ENCODE results near the gene MRPL14. TPM values are rescaled to one million over a fixed set of nuclear protein-coding genes. Genes with fewer than 3 reads are reported as not detected.

MRPL14 gene
- total and polyA plus RNA-seq, 10 of the 15 experiments (the other 5 are each of a cell fraction or from before 2014, with no cell fraction given): 80.5 to 294 (median 122) TPM

- SMC1A ChIA-PET (ENCODE audit: uncharacterized antibody, unreplicated experiment): interaction anchor here (1.1 to 1.6 kb wide), 2 partner anchors 9 to 11 kb away, joined by 3 to 5 read pairs; no protein-coding TSS in a partner anchor
- in situ Hi-C loops (cut with MboI): no loop called here
- no TSS peak for BruUV-seq (replicated peaks)
Observed at GRCh38 chr6:44090465-44090864, 36.8 kb downstream of the MRPL14 start.

GRCh38 chr6:44088827-44089590 is 38.2 kb downstream of the MRPL14 start:
- CTCF ChIA-PET: interaction anchor here (0.9 to 3.3 kb wide), 3 partner anchors 10 to 11 kb away, joined by 3 to 15 read pairs (median 3); no protein-coding TSS in a partner anchor
- TF ChIP-seq PAX8 (IDR thresholded peaks at IDR 0.05) (no peak), RBBP5 (conservative IDR thresholded peaks at IDR 0.05) (no peak), YY1 (IDR thresholded peaks at IDR 0.05; ENCODE audit: low read depth, low read length) (no peak), REST (IDR thresholded peaks at IDR 0.05; ENCODE audit: low read depth, low read length) (no peak), HDGF (IDR thresholded peaks at IDR 0.05) (no peak), SREBF1 (IDR thresholded peaks at IDR 0.05; ENCODE audit: low read length) (no peak), TAF1 (IDR thresholded peaks at IDR 0.05; ENCODE audit: borderline replicate concordance, low read depth, low read length) (no peak), RCOR1 (conservative IDR thresholded peaks at IDR 0.05; ENCODE audit: low read depth, low read length) (no peak), IRF4 (IDR thresholded peaks at IDR 0.05; ENCODE audit: low read depth, low read length) (no peak), CHD2 (IDR thresholded peaks at IDR 0.05; ENCODE audit: borderline replicate concordance, low read depth, low read length) (no peak), ZNF207 (IDR thresholded peaks at IDR 0.05; ENCODE audit: borderline replicate concordance) (no peak)
- TF ChIP-seq, protein P1, sequence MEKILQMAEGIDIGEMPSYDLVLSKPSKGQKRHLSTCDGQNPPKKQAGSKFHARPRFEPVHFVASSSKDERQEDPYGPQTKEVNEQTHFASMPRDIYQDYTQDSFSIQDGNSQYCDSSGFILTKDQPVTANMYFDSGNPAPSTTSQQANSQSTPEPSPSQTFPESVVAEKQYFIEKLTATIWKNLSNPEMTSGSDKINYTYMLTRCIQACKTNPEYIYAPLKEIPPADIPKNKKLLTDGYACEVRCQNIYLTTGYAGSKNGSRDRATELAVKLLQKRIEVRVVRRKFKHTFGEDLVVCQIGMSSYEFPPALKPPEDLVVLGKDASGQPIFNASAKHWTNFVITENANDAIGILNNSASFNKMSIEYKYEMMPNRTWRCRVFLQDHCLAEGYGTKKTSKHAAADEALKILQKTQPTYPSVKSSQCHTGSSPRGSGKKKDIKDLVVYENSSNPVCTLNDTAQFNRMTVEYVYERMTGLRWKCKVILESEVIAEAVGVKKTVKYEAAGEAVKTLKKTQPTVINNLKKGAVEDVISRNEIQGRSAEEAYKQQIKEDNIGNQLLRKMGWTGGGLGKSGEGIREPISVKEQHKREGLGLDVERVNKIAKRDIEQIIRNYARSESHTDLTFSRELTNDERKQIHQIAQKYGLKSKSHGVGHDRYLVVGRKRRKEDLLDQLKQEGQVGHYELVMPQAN (conservative IDR thresholded peaks at IDR 0.05): no peak

More at GRCh38 chr6:44090465-44090864, 36.8 kb downstream of the MRPL14 start:
- no peaks in the 10 kb centered on the region for H3K79me2 ChIP-seq (ENCODE audit: control insufficient read depth, insufficient read depth, low read length)
- intact Hi-C loops (cut with micrococcal nuclease; ENCODE audit: unreplicated experiment): no loop called here
- no peaks in the 10 kb centered on the region for H3K27me3 ChIP-seq (replicated peaks in 1 of 2; ENCODE audit: control insufficient read depth in 2 of 2, insufficient read depth in 2 of 2, low read length in 1 of 2)
- H2AFZ ChIP-seq (ENCODE audit: control insufficient read depth, low read depth, low read length): no peak overlapping the region
- RAD21 ChIA-PET (ENCODE audit: unreplicated experiment): no interaction called here
- 98% methylated on average over 5 of the region's 5 CpGs for WGBS (ENCODE audit: insufficient coverage, insufficient replicate concordance, low lambda C conversion rate, missing lambda C conversion rate)
- H3K4me1 ChIP-seq (ENCODE audit: control insufficient read depth, insufficient read depth, low read length): no peaks in the 10 kb centered on the region
- DNase-seq (ENCODE audit: low read depth, low spot score) (no peak), FAIRE-seq (no peak), ATAC-seq (no peak)
- no peaks in the 10 kb centered on the region for H4K20me1 ChIP-seq (ENCODE audit: control insufficient read depth, insufficient read depth)
- H3K36me3 ChIP-seq (ENCODE audit: control insufficient read depth in 2 of 2, insufficient read depth in 2 of 2, low read length in 1 of 2): no peaks in the 10 kb centered on the region
- no peak overlapping the region for H3K27ac ChIP-seq (ENCODE audit: control insufficient read depth, insufficient read depth)
- CTCF ChIA-PET: interaction anchor here (1.0 to 3.3 kb wide), 5 partner anchors 11 to 147 kb away, joined by 3 to 15 read pairs (median 4); no protein-coding TSS in a partner anchor
- H3K4me3 ChIP-seq: no peak overlapping the region
- H3K9ac ChIP-seq (ENCODE audit: control insufficient read depth, insufficient read depth, low read length): no peak overlapping the region
- POLR2A ChIA-PET: interaction anchor here (0.9 to 1.3 kb wide), 2 partner anchors 34 to 320 kb away, joined by 3 read pairs; partner anchors contain the start of gene VEGFA
- H3K4me2 ChIP-seq (ENCODE audit: control insufficient read depth, insufficient read depth): no peak overlapping the region
- no peak for TF ChIP-seq SPI1 (IDR thresholded peaks at IDR 0.05; ENCODE audit: borderline replicate concordance, insufficient read depth, low read depth, low read length)
- H3K9me3 ChIP-seq (replicated peaks; ENCODE audit: control insufficient read depth, insufficient read depth, low read length): no peaks in the 10 kb centered on the region

More at GRCh38 chr6:44088827-44089590, 38.2 kb downstream of the MRPL14 start:
- no peaks in the 10 kb centered on the region for H3K27me3 ChIP-seq (replicated peaks in 1 of 2; ENCODE audit: control insufficient read depth in 2 of 2, insufficient read depth in 2 of 2, low read length in 1 of 2)
- H3K4me1 ChIP-seq (ENCODE audit: control insufficient read depth, insufficient read depth, low read length): no peaks in the 10 kb centered on the region
- in situ Hi-C loops (cut with MboI): no loop called here
- no peaks in the 10 kb centered on the region for H4K20me1 ChIP-seq (ENCODE audit: control insufficient read depth, insufficient read depth)
- no peaks in the 10 kb centered on the region for H3K79me2 ChIP-seq (ENCODE audit: control insufficient read depth, insufficient read depth, low read length)
- no peak overlapping the region for H3K27ac ChIP-seq (ENCODE audit: control insufficient read depth, insufficient read depth)
- intact Hi-C loops (cut with micrococcal nuclease; ENCODE audit: unreplicated experiment): no loop called here
- H3K9me3 ChIP-seq (replicated peaks; ENCODE audit: control insufficient read depth, insufficient read depth, low read length): no peaks in the 10 kb centered on the region
- ChIA-PET POLR2A (no interaction called here), SMC1A (ENCODE audit: uncharacterized antibody, unreplicated experiment) (no interaction called here), RAD21 (ENCODE audit: unreplicated experiment) (no interaction called here)
- H3K4me2 ChIP-seq (ENCODE audit: control insufficient read depth, insufficient read depth): no peak overlapping the region
- no TSS peak for BruUV-seq (replicated peaks)
- no peak overlapping the region for H3K4me3 ChIP-seq
- no peaks in the 10 kb centered on the region for H3K36me3 ChIP-seq (ENCODE audit: control insufficient read depth in 2 of 2, insufficient read depth in 2 of 2, low read length in 1 of 2)
- H3K9ac ChIP-seq (ENCODE audit: control insufficient read depth, insufficient read depth, low read length): no peak overlapping the region
- ATAC-seq: no peak
- no peak for FAIRE-seq
- no peak overlapping the region for H2AFZ ChIP-seq (ENCODE audit: control insufficient read depth, low read depth, low read length)
- 98% methylated on average over 11 of the region's 11 CpGs for WGBS (ENCODE audit: insufficient coverage, insufficient replicate concordance, low lambda C conversion rate, missing lambda C conversion rate)
- DNase-seq (ENCODE audit: low read depth, low spot score): no peak

Measured in GM12878 (cell line).